HEK293 (cell line): Measurements from ENCODE around the gene PSMD13.
"Not testable (repeated sequence)": the region's sequence is repeated elsewhere in the genome, so short reads cannot be mapped to it uniquely, and the experiment has no call there.

Experiments used
- CTCF ChIA-PET: fragments of 350-600 bp; formaldehyde crosslinking; extraction: SDS; loops from one replicate; lab custom pipeline; 2021; ENCODE audit warnings: antibody characterized with exemption; lab: Yijun Ruan, JAX
- POLR2A ChIA-PET: fragments of 300-600 bp; formaldehyde crosslinking; extraction: SDS; loops from one replicate; lab custom pipeline; 2020; ENCODE audit warnings: antibody characterized with exemption, inconsistent platforms; lab: Yijun Ruan, JAX
- H3K27ac ChIP-seq: fragments of 200-500 bp; sonication (Bioruptor generic); 2 replicates; pipeline ENCODE4 v1.5.1; 2014; ENCODE audit warnings: low read depth, low read length, control low read depth, inconsistent platforms; ENCODE audit errors: extremely low read depth
- H3K36me3 ChIP-seq, 2 experiments: fragments of 200-500 bp in 1 of 2; sonication (Bioruptor generic) in 1 of 2; 1 replicate in 1 of 2; 2 replicates in 1 of 2; pipeline ENCODE4 v1.5.1; 2014 to 2017; ENCODE audit warnings: inconsistent platforms in 2 of 2, low read length in 2 of 2; ENCODE audit not compliant: control insufficient read depth in 2 of 2, insufficient read depth in 1 of 2
- H3K4me1 ChIP-seq: fragments of 200-500 bp; sonication (Bioruptor generic); 2 replicates; pipeline ENCODE4 v1.5.1; 2014; ENCODE audit warnings: mild to moderate bottlenecking, low read length, inconsistent platforms; ENCODE audit not compliant: control insufficient read depth, insufficient read depth
- H3K4me3 ChIP-seq: 2 replicates; pipeline ENCODE4 v1.5.1; 2011; ENCODE audit warnings: low read depth, mild to moderate bottlenecking, control low read depth, low read length, moderate library complexity
- H3K9me3 ChIP-seq: fragments of 200-500 bp; sonication (Bioruptor generic); 2 replicates; pipeline ENCODE4 v1.5.1; 2014; ENCODE audit warnings: low read depth, low read length, inconsistent platforms; ENCODE audit not compliant: control insufficient read depth, insufficient read depth
- GLIS1 ChIP-seq: fragments of 450-650 bp; formaldehyde crosslinking; IDR thresholded peaks from 2 replicates; pipeline ENCODE4 v1.5.1; 2016; ENCODE audit warnings: missing biosample characterization, missing genetic modification characterization
- MYNN ChIP-seq: fragments of 450-650 bp; formaldehyde crosslinking; IDR thresholded peaks from 2 replicates; pipeline ENCODE4 v1.5.1; 2016; ENCODE audit warnings: missing biosample characterization, missing genetic modification characterization, borderline replicate concordance
- TCF7L2 ChIP-seq: IDR thresholded peaks from 2 replicates; pipeline ENCODE4 v1.6.1; 2011; ENCODE audit warnings: low read depth, mild to moderate bottlenecking, inconsistent platforms, low read length, moderate library complexity, borderline replicate concordance
- ZNF184 ChIP-seq: fragments of 450-650 bp; IDR thresholded peaks from 2 replicates; pipeline ENCODE4 v1.5.1; 2018; ENCODE audit warnings: missing biosample characterization, mild to moderate bottlenecking, missing genetic modification characterization
- ZNF654 ChIP-seq: fragments of 450-650 bp; formaldehyde crosslinking; IDR thresholded peaks from 2 replicates; pipeline ENCODE4 v1.5.1; 2016; ENCODE audit warnings: low read depth, missing biosample characterization, missing genetic modification characterization
- ZSCAN16 ChIP-seq: fragments of 450-650 bp; formaldehyde crosslinking; IDR thresholded peaks from 2 replicates; pipeline ENCODE4 v1.5.1; 2016; ENCODE audit warnings: missing biosample characterization, missing genetic modification characterization
- TF ChIP-seq, protein P1 (sequence below): fragments of 450-650 bp; IDR thresholded peaks from 2 replicates; pipeline ENCODE4 v1.5.1; 2018; ENCODE audit warnings: missing biosample characterization, mild to moderate bottlenecking, missing genetic modification characterization
- TF ChIP-seq, protein P2 (sequence below): fragments of 450-650 bp; formaldehyde crosslinking; IDR thresholded peaks from 2 replicates; pipeline ENCODE4 v1.5.1; 2016; ENCODE audit warnings: missing biosample characterization, missing genetic modification characterization
- TF ChIP-seq, protein P3 (sequence below): fragments of 450-650 bp; formaldehyde crosslinking; IDR thresholded peaks from 2 replicates; pipeline ENCODE4 v1.5.1; 2016; ENCODE audit warnings: missing biosample characterization, missing genetic modification characterization
- TF ChIP-seq, protein P4 (sequence below): fragments of 450-650 bp; formaldehyde crosslinking; IDR thresholded peaks from 2 replicates; pipeline ENCODE4 v1.5.1; 2016; ENCODE audit warnings: missing biosample characterization, missing genetic modification characterization

Gene PSMD13

DNA sequence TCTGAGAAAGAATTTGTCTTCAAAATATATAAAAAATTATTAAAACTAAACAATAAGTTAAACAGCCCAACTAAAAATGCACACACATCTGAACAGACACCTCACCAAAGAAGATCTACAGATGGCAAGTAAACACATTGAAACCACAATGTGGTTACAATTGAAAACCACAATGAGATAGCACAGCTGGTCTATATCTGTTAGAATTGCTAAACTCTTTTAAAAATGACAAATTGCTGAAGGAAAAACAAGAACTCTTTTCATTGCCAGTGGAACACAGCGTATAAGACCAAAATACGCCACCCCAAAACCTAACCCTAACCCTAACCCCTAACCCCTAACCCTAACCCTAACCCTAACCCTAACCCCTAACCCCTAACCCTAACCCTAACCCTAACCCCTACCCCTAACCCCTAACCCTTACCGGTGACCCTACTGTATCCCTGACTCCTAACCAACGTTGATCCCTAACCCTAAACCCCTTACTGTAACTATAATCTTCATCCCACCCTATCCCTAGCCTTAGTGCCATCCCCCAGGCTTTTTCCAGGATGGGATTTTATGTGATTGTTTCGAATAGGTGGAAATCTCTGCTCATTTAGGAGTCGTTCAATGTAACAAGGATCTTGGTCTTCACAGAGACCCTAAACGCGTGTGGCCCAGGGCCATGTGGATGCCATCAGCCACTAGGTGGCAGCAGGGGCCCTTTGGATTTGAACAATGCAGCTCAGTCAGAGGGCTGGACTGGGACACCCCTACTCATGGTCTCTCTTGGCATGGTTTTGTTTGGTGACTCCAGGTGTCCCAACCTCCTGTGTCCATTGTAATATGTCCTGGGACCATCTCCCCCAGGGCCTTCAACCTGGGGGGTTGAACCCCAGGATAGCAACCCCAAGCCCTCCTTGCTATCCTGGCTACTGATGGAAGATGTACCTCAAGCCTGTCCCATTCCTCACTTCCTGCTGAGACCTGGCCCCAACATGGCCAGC lies 45.0 kb upstream of the PSMD13 start:
- H3K4me1 ChIP-seq, H3K36me3 ChIP-seq, H3K9me3 ChIP-seq, POLR2A ChIA-PET, H3K4me3 ChIP-seq, H3K27ac ChIP-seq: not testable (repeated sequence)
- peak; percentile 69 for TF ChIP-seq GLIS1 (tag by site-specific recombination)
- 0 out of 2 replicates have a peak, but pooled peaks have one; percentile 22 for TF ChIP-seq ZNF654 (tag by site-specific recombination)
- CTCF ChIA-PET, result interaction anchor here (1.1 kb wide), 1 partner anchor 59 kb away, joined by 4 read pairs; no protein-coding TSS in a partner anchor

DNA sequence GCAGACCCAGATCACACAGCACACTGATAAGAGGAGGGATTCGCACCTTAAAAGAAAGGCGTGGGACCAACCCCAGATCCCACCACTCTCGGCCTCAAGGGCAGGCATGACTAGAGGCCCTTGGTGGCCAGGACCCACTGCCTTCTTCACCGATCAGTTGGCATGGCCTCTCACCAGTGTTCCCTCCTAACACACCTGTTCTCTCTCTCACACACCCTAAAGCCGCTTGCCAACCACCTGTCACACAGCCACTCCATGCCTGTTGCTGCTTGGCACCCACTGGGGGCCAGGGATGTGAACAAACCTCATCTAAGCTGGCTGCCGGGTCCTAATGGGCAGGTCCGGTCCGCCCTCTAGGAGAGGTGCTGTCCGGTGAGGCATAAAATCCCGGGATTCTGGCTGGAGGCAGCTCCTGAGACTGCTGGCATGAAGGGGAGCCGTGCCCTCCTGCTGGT lies 44.1 kb upstream of the PSMD13 start, which contains the start of gene SCGB1C1:
TSS of gene SCGB1C1 (plus strand) at position 405 of the 455 bp plus-strand sequence. CDS start at position 427, 22 bp downstream.
- H3K27ac ChIP-seq, H3K4me3 ChIP-seq, POLR2A ChIA-PET, H3K36me3 ChIP-seq, H3K9me3 ChIP-seq, H3K4me1 ChIP-seq: not testable (repeated sequence)
- CTCF ChIA-PET, result interaction anchor here (1.1 kb wide), 1 partner anchor 58 kb away, joined by 4 read pairs; no protein-coding TSS in a partner anchor

DNA sequence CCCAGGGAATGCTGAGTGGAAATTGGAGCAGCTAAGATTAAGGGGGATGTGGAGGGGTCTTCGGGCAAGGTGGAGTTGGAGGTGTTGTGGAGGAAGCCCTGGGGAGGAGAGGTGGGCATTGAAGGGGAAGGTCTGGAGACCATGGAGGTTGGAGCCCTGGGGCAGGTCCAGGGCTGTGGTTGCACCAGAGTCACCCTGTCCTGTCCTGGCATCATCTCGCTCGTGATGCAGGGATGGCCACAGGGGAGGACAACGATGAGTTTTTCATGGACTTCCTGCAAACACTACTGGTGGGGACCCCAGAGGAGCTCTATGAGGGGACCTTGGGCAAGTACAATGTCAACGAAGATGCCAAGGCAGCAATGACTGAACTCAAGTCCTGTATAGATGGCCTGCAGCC lies 43.3 kb upstream of the PSMD13 start:
- H3K4me1 ChIP-seq, H3K36me3 ChIP-seq, H3K27ac ChIP-seq, H3K4me3 ChIP-seq, POLR2A ChIA-PET, CTCF ChIA-PET, H3K9me3 ChIP-seq: not testable (repeated sequence)

DNA sequence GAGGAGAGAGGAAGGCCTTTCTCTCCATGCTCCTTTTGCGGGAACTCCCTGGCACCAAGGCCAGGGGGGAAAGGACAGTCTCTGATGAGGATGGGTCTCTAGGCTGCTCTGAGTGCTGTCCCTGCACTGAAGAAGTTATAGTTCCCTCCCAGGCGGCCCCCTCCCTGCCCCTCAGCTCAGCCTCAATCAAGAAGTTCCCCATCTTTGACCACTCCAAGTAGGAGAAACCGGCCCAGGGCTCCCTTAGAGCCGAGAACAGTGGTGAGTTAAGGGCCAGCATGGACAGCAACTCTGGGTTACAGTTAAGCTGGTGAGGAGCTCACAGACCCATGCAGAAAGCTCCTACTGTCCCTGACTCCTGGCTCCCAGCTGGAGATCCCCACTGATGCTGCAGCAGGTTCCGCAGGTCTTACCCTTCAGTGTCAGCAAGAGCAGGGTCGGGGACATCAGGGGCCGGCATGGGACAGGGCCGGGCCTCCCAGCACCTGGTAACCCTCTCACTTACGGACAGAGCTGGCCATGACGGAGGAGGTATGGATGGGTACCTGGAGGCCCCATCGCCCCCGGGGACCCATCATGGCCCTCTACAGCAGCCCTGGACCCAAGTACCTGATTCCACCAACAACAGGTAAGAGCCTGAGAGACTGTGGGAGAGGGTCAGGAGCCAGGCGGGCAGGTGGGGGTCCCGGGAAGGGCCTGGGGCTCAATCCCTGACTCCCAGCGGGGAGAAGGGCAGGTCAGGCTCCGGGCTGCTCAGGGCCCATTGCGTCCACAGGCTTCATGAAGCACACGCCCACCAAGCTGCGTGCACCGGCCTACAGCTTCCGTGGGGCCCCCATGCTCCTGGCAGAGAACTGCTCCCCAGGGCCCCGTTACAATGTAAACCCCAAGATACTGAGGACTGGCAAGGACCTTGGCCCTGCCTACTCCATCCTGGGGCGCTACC lies 39.7 kb upstream of the PSMD13 start:
- Histone ChIP-seq H3K36me3 (peaks cover 0 to 3% of the 10 kb centered on the region in 2 experiments; a peak in 1 of 3 replicates), H3K4me1 (no peaks in the 10 kb centered on the region), H3K9me3 (no peaks in the 10 kb centered on the region), H3K27ac (no peak overlapping the region), H3K4me3 (no peak overlapping the region)
- TF ChIP-seq MYNN (no peak), ZNF184 (tag by site-specific recombination) (no peak), TCF7L2 (no peak), ZSCAN16 (tag by site-specific recombination) (no peak)
- TF ChIP-seq, protein P1, sequence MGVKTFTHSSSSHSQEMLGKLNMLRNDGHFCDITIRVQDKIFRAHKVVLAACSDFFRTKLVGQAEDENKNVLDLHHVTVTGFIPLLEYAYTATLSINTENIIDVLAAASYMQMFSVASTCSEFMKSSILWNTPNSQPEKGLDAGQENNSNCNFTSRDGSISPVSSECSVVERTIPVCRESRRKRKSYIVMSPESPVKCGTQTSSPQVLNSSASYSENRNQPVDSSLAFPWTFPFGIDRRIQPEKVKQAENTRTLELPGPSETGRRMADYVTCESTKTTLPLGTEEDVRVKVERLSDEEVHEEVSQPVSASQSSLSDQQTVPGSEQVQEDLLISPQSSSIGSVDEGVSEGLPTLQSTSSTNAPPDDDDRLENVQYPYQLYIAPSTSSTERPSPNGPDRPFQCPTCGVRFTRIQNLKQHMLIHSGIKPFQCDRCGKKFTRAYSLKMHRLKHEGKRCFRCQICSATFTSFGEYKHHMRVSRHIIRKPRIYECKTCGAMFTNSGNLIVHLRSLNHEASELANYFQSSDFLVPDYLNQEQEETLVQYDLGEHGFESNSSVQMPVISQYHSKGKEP (tag by site-specific recombination), result no peak
- TF ChIP-seq, protein P2, sequence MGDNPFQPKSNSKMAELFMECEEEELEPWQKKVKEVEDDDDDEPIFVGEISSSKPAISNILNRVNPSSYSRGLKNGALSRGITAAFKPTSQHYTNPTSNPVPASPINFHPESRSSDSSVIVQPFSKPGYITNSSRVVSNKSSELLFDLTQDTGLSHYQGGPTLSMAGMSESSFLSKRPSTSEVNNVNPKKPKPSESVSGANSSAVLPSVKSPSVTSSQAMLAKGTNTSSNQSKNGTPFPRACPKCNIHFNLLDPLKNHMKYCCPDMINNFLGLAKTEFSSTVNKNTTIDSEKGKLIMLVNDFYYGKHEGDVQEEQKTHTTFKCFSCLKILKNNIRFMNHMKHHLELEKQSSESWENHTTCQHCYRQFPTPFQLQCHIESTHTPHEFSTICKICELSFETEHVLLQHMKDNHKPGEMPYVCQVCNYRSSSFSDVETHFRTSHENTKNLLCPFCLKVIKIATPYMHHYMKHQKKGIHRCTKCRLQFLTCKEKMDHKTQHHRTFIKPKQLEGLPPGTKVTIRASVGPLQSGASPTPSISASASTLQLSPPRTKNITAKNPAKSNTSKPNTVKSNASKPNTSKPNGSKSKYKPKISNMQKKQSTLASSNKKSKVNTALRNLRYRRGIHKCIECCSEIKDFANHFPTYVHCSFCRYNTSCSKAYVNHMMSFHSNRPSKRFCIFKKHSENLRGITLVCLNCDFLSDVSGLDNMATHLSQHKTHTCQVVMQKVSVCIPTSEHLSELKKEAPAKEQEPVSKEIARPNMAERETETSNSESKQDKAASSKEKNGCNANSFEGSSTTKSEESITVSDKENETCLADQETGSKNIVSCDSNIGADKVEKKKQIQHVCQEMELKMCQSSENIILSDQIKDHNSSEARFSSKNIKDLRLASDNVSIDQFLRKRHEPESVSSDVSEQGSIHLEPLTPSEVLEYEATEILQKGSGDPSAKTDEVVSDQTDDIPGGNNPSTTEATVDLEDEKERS (tag by site-specific recombination), result no peak
- TF ChIP-seq, protein P3, sequence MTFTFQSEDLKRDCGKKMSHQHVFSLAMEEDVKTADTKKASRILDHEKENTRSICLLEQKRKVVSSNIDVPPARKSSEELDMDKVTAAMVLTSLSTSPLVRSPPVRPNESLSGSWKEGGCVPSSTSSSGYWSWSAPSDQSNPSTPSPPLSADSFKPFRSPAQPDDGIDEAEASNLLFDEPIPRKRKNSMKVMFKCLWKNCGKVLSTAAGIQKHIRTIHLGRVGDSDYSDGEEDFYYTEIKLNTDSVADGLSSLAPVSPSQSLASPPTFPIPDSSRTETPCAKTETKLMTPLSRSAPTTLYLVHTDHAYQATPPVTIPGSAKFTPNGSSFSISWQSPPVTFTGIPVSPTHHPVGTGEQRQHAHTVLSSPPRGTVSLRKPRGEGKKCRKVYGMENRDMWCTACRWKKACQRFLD (tag by site-specific recombination), result no peak
- TF ChIP-seq, protein P4, sequence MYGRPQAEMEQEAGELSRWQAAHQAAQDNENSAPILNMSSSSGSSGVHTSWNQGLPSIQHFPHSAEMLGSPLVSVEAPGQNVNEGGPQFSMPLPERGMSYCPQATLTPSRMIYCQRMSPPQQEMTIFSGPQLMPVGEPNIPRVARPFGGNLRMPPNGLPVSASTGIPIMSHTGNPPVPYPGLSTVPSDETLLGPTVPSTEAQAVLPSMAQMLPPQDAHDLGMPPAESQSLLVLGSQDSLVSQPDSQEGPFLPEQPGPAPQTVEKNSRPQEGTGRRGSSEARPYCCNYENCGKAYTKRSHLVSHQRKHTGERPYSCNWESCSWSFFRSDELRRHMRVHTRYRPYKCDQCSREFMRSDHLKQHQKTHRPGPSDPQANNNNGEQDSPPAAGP (tag by site-specific recombination), result no peak
- CTCF ChIA-PET, result interaction anchor here (0.5 kb wide), 1 partner anchor 53 kb away, joined by 3 read pairs; no protein-coding TSS in a partner anchor
- POLR2A ChIA-PET, result interaction anchor here (1.0 kb wide), 1 partner anchor 10 kb away, joined by 4 read pairs; the partner anchor contains the start of genes BET1L and RIC8A
